Stimulated activated CD8-positive, alpha-beta memory T cell treated with anti-CD3 and anti-CD28 coated beads, Interleukin-2, amount 100 ng/mL, for 1 hour (primary cell): Measurements from ENCODE around the gene IL25.
"Not testable (repeated sequence)": the region's sequence is repeated elsewhere in the genome, so short reads cannot be mapped to it uniquely, and the experiment has no call there.

Experiments
- DNase-seq, 2 donors: peaks; one replicate each; pipeline ENCODE4 v3.0.0-alpha.2; 2020; ENCODE audit warnings: low read depth in 2 of 2

The IL25 gene

GRCh38 chr14:23409475-23409874, 36.9 kb downstream of the IL25 start:
- no peak for DNase-seq

- no peak for DNase-seq
These were observed 37.5 kb downstream of the IL25 start for GRCh38 chr14:23409966-23410635.

GRCh38 chr14:23411563-23412525, 39.2 kb downstream of the IL25 start:
- no peak for DNase-seq

- DNase-seq = no peak
These were observed 41.1 kb downstream of the IL25 start for GRCh38 chr14:23413681-23414080.

GRCh38 chr14:23414254-23414653, 41.6 kb downstream of the IL25 start:
- DNase-seq = no peak

- no peak for DNase-seq
These were observed 42.6 kb downstream of the IL25 start for GRCh38 chr14:23414906-23415820.

GRCh38 chr14:23415821-23416778, 43.5 kb downstream of the IL25 start:
- no peak for DNase-seq

GRCh38 chr14:23416801-23417200, 44.2 kb downstream of the IL25 start:
- DNase-seq = no peak

- not testable (repeated sequence) for DNase-seq
These were observed 44.7 kb downstream of the IL25 start for GRCh38 chr14:23417269-23417668.

- no peak for DNase-seq
These were observed 45.4 kb downstream of the IL25 start for GRCh38 chr14:23418021-23418420.

- DNase-seq = not testable (repeated sequence)
These were observed 47.0 kb downstream of the IL25 start for GRCh38 chr14:23419646-23420045.

GRCh38 chr14:23421594-23421993, 49.0 kb downstream of the IL25 start:
- no peak for DNase-seq

- DNase-seq = no peak
These were observed 51.0 kb downstream of the IL25 start for GRCh38 chr14:23423657-23424056.

- no peak for DNase-seq
These were observed 52.6 kb downstream of the IL25 start for GRCh38 chr14:23425169-23425568.

- DNase-seq = not testable (repeated sequence)
These were observed 53.2 kb downstream of the IL25 start for GRCh38 chr14:23425798-23426197.
